Lung (tissue), 12 donors: ENCODE results near the gene CACNA1C. TPM values are rescaled to one million over a fixed set of nuclear protein-coding genes. Genes with fewer than 3 reads are reported as not detected.

Experiments
- ATAC-seq: fragments of 200-7000 bp; cut with Tn5 transposase; one replicate; pipeline ENCODE4 v1.9.1; 2020; ENCODE audit warnings: moderate number of reproducible peaks; ENCODE audit not compliant: insufficient read depth, low FRiP score
- DNase-seq, 3 donors: peaks; one replicate each; pipeline ENCODE4 v3.0.0-alpha.2; 2013 to 2017
- H3K27ac ChIP-seq, 2 donors: one replicate each; pipeline ENCODE4 v1.5.1; 2013; ENCODE audit warnings: mild to moderate bottlenecking in 2 of 2, moderate library complexity in 2 of 2, control low read depth in 1 of 2, inconsistent platforms in 1 of 2, low read depth in 1 of 2, low read length in 1 of 2
- H3K27me3 ChIP-seq, 3 donors: one replicate each; pipeline ENCODE4 v1.5.1; 2013; ENCODE audit warnings: low read length in 2 of 3; ENCODE audit not compliant: control insufficient read depth in 3 of 3, insufficient read depth in 3 of 3
- H3K36me3 ChIP-seq, 4 donors: one replicate each; pipeline ENCODE4 v1.5.1; 2013; ENCODE audit warnings: low read length in 4 of 4, mild to moderate bottlenecking in 1 of 4, moderate library complexity in 1 of 4; ENCODE audit not compliant: control insufficient read depth in 4 of 4, insufficient read depth in 4 of 4
- H3K4me1 ChIP-seq, 5 donors: one replicate each; pipeline ENCODE4 v1.5.1; 2013; ENCODE audit warnings: low read length in 5 of 5, mild to moderate bottlenecking in 2 of 5, moderate library complexity in 1 of 5; ENCODE audit not compliant: control insufficient read depth in 5 of 5, insufficient read depth in 5 of 5
- H3K4me3 ChIP-seq: one replicate; pipeline ENCODE4 v1.5.1; 2013; ENCODE audit warnings: mild to moderate bottlenecking, control low read depth, moderate library complexity
- H3K9ac ChIP-seq, 2 donors: one replicate each; pipeline ENCODE4 v1.5.1; 2013; ENCODE audit warnings: low read length in 2 of 2, control low read depth in 1 of 2; ENCODE audit not compliant: insufficient read depth in 1 of 2
- H3K9me3 ChIP-seq, 4 donors: one replicate each; pipeline ENCODE4 v1.5.1; 2013; ENCODE audit warnings: low read length in 3 of 4, mild to moderate bottlenecking in 1 of 4, moderate library complexity in 1 of 4; ENCODE audit not compliant: control insufficient read depth in 4 of 4, insufficient read depth in 3 of 4
- CTCF ChIP-seq: IDR thresholded peaks from 2 replicates; pipeline ENCODE4 v1.5.1; 2012; ENCODE audit warnings: mild to moderate bottlenecking; ENCODE audit errors: control extremely low read depth, extremely low read depth
- WGBS, 2 donors: extraction: QIAGEN DNeasy Blood & Tissue Kit; methylation state at CpG; one replicate each; pipeline ENCODE4 v1.1.7; 2013; 5-methylcytosine and 5-hydroxymethylcytosine counted together
- polyA plus RNA-seq, 2 donors: library from polyadenylated mRNA; stranded (reverse); fragments of 200-250 nt; gene quantifications; one replicate each; pipeline ENCODE4 v1.2.1, GENCODE V29; 2013
- total RNA-seq, 2 donors: library from RNA; depleted of rRNA in 1 of 2; stranded (reverse); fragments of >200 nt in 1 of 2; gene quantifications; one replicate each; pipeline ENCODE4 v1.2.1, GENCODE V29; 2014 to 2021
- donor health status: control.
- donor health status: control.
- donor health status: Bipolar disorder and iron deficiency.
- donor health status: healthy.
- donor health status: DM: yes; HTN: yes; CAD: no.

Gene CACNA1C
- total and polyA plus RNA-seq, 4 donors, result 3.2 to 17.5 (median 7.5) TPM

- Histone ChIP-seq H3K27ac (peak overlapping the region in 1 of 2 donors; percentile 34), H3K9ac (no peak overlapping the region), H3K36me3 (peaks cover 0 to 4% (median 0%) of the 10 kb centered on the region in 4 donors), H3K27me3 (no peaks in the 10 kb centered on the region), H3K9me3 (no peaks in the 10 kb centered on the region), H3K4me3 (no peak overlapping the region), H3K4me1 (peaks cover 0 to 20% (median 1%) of the 10 kb centered on the region in 5 donors)
- DNase-seq, result no peak
- WGBS, 2 donors, result 91 to 96% methylated on average over 10 of the region's 10 CpGs
- ATAC-seq, result no peak
- TF ChIP-seq CTCF, result no peak
Observed at GRCh38 chr12:2139651-2140050, 86.9 kb downstream of the CACNA1C start.

- no peak overlapping the region for H3K4me3 ChIP-seq
- H3K4me1 ChIP-seq, result peaks cover 0 to 26% (median 9%) of the 10 kb centered on the region in 5 donors
- no peaks in the 10 kb centered on the region for H3K27me3 ChIP-seq
- ATAC-seq (no peak), DNase-seq (no peak)
- TF ChIP-seq CTCF, result no peak
- peaks cover 0 to 4% (median 0%) of the 10 kb centered on the region in 4 donors for H3K36me3 ChIP-seq
- H3K9ac ChIP-seq, result no peak overlapping the region
- H3K9me3 ChIP-seq, result no peaks in the 10 kb centered on the region
- WGBS, 2 donors, result 82 to 92% methylated on average over 9 of the region's 9 CpGs
- peak overlapping the region in 1 of 2 donors; percentile 69 for H3K27ac ChIP-seq
Observed at GRCh38 chr12:2140858-2141519, 88.2 kb downstream of the CACNA1C start.

GRCh38 chr12:2142068-2142467 is 89.3 kb downstream of the CACNA1C start:
- Histone ChIP-seq H3K27me3 (no peaks in the 10 kb centered on the region), H3K9ac (no peak overlapping the region), H3K9me3 (no peaks in the 10 kb centered on the region), H3K27ac (peak overlapping the region in 1 of 2 donors; percentile 69), H3K4me3 (no peak overlapping the region), H3K36me3 (peaks cover 0 to 4% (median 0%) of the 10 kb centered on the region in 4 donors), H3K4me1 (peaks cover 0 to 23% (median 9%) of the 10 kb centered on the region in 5 donors)
- WGBS, 2 donors, result 86 to 91% methylated on average over 10 of the region's 10 CpGs
- TF ChIP-seq CTCF, result no peak
- DNase-seq (no peak), ATAC-seq (no peak)
